NCI-H748 (cell line): Measurements from ENCODE around the gene CREBBP.

Experiments used
- DNase-seq: peaks from one replicate; lab custom pipeline; 2025; ENCODE audit not compliant: unreplicated experiment; lab: John Stamatoyannopoulos, UW

Gene CREBBP

GRCh38 chr16:3675601-3676130 lies 204.8 kb downstream of the CREBBP start:
- DNase-seq = no peak
